ENCODE measurements around the gene PYCR2.

PYCR2 gene

GRCh38 chr1:225963735-225964530 lies 39.9 kb upstream of the PYCR2 start:
- no peak overlapping the region for H3K27ac Mint-ChIP-seq
- H3K4me1 Mint-ChIP-seq: peaks cover 10% of the 10 kb centered on the region
- TF ChIP-seq, protein P1, sequence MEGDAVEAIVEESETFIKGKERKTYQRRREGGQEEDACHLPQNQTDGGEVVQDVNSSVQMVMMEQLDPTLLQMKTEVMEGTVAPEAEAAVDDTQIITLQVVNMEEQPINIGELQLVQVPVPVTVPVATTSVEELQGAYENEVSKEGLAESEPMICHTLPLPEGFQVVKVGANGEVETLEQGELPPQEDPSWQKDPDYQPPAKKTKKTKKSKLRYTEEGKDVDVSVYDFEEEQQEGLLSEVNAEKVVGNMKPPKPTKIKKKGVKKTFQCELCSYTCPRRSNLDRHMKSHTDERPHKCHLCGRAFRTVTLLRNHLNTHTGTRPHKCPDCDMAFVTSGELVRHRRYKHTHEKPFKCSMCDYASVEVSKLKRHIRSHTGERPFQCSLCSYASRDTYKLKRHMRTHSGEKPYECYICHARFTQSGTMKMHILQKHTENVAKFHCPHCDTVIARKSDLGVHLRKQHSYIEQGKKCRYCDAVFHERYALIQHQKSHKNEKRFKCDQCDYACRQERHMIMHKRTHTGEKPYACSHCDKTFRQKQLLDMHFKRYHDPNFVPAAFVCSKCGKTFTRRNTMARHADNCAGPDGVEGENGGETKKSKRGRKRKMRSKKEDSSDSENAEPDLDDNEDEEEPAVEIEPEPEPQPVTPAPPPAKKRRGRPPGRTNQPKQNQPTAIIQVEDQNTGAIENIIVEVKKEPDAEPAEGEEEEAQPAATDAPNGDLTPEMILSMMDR (IDR thresholded peaks at IDR 0.05): no peak
- peaks cover 26% of the 10 kb centered on the region for H3K27me3 Mint-ChIP-seq (ENCODE audit: low read depth, poor library complexity)
- no peaks in the 10 kb centered on the region for H3K36me3 Mint-ChIP-seq (ENCODE audit: low read depth)
- H3K9me3 Mint-ChIP-seq: peaks cover 3% of the 10 kb centered on the region
- no peak for DNase-seq
- no peak overlapping the region for H3K4me3 Mint-ChIP-seq

DNA sequence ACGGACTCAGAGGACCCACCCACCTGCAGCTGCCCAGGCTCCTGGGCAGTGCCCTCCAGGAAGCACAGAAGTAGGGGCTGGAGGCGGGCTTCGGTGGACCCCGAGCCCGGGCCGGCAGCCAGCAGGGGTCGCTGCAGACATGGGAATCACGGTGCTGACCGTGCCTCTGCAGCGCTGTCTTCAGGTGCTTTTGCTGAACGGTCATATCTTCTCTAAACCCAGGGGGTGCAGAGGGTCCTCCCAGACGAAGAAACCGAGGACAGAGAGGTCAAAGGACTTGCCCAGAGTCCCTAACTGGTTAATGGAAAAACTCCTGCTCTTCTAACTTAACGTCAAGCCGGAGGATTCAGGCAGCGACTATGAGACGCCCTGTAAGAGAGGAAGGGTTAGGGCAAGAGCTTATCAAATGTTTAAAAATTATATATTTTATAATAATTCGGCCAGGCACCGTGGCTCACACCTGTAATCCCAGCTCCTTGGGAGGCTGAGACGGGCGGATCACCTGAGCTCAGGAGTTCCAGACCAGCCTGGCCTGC lies 38.5 kb upstream of the PYCR2 start:
- no peaks in the 10 kb centered on the region for H3K36me3 Mint-ChIP-seq (ENCODE audit: low read depth)
- peak; percentile 84 for DNase-seq

DNA sequence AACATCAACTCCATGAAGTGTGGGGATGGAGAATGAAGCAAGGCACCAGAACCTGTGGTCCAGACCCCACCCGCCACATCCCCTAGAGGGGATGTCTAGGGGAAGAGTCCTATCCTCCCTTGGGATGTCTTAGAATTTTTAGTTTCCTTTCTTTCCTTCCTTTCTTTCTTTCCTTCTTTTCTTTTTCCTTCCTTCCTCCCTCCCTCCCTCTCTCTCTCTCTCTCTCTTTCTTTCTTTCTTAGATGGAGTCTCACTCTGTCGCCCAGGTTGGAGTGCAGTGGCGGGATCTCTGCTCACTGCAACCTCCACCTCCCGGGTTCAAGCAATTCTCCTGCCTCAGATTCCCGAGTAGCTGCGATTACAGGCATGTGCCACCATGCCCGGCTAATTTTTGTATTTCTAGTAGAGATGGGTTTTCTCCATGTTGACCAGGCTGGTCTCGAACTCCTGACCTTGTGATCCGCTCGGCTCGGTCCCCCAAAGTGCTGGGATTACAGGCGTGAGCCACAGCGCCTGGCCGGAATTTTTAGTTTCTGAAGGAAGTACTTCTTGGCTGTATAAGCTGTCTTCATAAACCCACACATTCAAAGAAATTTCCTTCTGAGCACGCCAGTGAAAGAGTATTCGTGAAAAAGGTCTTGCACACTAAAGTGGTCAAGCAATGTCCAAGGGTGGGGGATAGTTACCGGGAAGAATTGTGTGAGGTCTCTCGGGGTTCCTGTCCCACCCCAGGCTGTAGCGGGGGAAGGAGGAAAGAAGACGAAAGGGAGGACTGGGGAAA lies 37.8 kb upstream of the PYCR2 start:
- Mint-ChIP-seq H3K9me3 (no peaks in the 10 kb centered on the region), H3K4me1 (peaks cover 10% of the 10 kb centered on the region), H3K4me3 (no peak overlapping the region), H3K27me3 (ENCODE audit: low read depth, poor library complexity) (peaks cover 26% of the 10 kb centered on the region), H3K36me3 (ENCODE audit: low read depth) (no peaks in the 10 kb centered on the region), H3K27ac (no peak overlapping the region)
- TF ChIP-seq, protein P1 (IDR thresholded peaks at IDR 0.05): no peak
- no peak for DNase-seq

More for the DNA sequence above, 38.5 kb upstream of the PYCR2 start:
- TF ChIP-seq, protein P1 (IDR thresholded peaks at IDR 0.05): peak; percentile 83
- Mint-ChIP-seq H3K9me3 (no peaks in the 10 kb centered on the region), H3K4me1 (peaks cover 10% of the 10 kb centered on the region), H3K4me3 (no peak overlapping the region), H3K27me3 (ENCODE audit: low read depth, poor library complexity) (peaks cover 26% of the 10 kb centered on the region), H3K27ac (no peak overlapping the region)

- Mint-ChIP-seq H3K9me3 (no peaks in the 10 kb centered on the region), H3K27me3 (ENCODE audit: low read depth, poor library complexity) (peaks cover 34% of the 10 kb centered on the region), H3K4me1 (no peaks in the 10 kb centered on the region), H3K36me3 (ENCODE audit: low read depth) (no peaks in the 10 kb centered on the region), H3K4me3 (no peak overlapping the region), H3K27ac (no peak overlapping the region)
- DNase-seq: no peak
- TF ChIP-seq, protein P1 (IDR thresholded peaks at IDR 0.05): no peak
Observed at GRCh38 chr1:225958041-225958440, 34.0 kb upstream of the PYCR2 start.

DNA sequence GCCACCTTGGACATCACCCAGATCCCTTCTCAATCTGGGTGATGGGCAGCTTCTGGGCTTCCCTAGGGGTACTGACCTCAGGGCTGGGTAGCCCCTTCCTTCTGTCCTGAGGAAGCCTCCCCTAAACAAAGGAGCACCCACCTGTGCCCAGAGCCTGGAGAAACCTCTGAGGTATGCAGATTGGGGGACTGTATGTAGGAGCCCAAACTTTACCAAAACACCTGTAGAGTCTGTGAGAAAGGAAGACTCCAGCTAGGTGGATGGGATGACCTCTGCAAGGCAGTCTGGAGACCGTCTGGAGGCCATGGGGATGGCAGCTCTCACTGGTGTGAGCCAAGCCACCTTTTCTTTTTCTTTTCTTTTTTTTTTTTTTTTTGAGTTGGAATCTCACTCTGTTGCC lies 30.7 kb upstream of the PYCR2 start:
- Mint-ChIP-seq H3K36me3 (ENCODE audit: low read depth) (no peaks in the 10 kb centered on the region), H3K27ac (no peak overlapping the region), H3K27me3 (ENCODE audit: low read depth, poor library complexity) (peaks cover 25% of the 10 kb centered on the region), H3K4me1 (peaks cover 7% of the 10 kb centered on the region), H3K4me3 (no peak overlapping the region), H3K9me3 (no peaks in the 10 kb centered on the region)
- TF ChIP-seq, protein P1 (IDR thresholded peaks at IDR 0.05): no peak
- DNase-seq: no peak
